ENCODE data around the gene CALD1.

The CALD1 gene

DNA sequence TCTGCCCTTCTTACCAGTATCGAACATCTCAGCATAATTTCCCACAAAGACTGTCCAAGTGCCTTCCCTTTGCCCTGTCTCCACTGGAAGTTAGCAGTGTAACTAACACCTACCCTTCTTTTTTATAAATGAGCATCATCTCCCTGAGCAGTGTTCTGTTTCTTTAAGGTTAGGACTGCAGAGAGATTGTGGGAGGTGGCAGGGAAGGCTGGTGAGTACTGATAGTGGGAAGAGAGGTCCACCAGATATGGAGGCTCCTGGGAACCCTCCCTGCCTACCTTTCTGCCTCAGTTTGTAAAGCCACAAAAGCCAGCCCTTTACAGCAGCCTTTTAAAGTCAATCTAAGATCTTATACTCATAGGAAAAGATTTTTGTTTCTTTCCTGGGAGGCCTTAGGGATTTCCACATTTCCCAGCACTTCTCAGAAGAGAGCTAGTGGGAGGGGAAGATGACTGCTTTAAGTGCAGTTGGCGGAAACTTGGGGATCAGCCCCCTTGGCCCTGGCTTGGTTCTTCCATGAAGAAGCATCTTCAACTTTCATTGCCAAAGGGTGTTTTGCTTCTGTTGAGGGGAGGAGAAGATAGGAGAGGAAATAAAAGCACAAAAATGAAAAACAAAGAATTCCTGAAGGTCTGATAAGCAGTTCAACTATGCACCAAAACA, 36.6 kb upstream of the CALD1 start:
- no peak for TF ChIP-seq KLF16 (tag by site-specific recombination; IDR thresholded peaks at IDR 0.05)
- Histone ChIP-seq H3K9me3 (ENCODE audit: control insufficient read depth, insufficient read depth, low read depth, low read length) (no peaks in the 10 kb centered on the region), H3K36me3 (ENCODE audit: control insufficient read depth in 2 of 2, insufficient read depth in 1 of 2, low read length in 2 of 2) (no peaks in the 10 kb centered on the region), H3K4me3 (ENCODE audit: low read depth, low read length) (no peak overlapping the region), H3K4me1 (ENCODE audit: control insufficient read depth, insufficient read depth, low read length) (no peaks in the 10 kb centered on the region), H3K27ac (ENCODE audit: extremely low read depth, low read depth, low read length) (no peak overlapping the region)
- ChIA-PET POLR2A (no interaction called here), CTCF (no interaction called here)

DNA sequence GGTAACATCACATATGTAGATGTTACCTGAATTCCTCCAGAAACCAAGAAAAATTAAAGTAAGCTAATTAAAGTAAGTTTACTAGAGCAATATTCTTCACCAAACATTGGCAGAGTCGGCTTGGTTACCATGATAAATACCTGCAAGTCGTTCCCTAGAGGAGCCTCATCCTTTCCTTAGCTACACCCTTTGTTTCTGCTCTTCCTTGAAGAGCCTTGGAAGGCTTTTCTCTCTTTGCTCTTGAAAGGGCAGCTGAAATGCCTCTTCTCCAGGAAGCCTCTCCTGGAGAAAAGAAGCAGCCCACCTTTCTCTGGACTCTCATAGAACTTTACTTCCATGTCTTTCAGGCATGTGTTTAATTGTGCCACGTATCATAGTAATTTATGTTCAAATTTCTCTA, 34.9 kb upstream of the CALD1 start:
- Histone ChIP-seq H3K27ac (ENCODE audit: extremely low read depth, low read depth, low read length) (no peak overlapping the region), H3K36me3 (ENCODE audit: control insufficient read depth in 2 of 2, insufficient read depth in 1 of 2, low read length in 2 of 2) (no peaks in the 10 kb centered on the region), H3K9me3 (ENCODE audit: control insufficient read depth, insufficient read depth, low read depth, low read length) (no peaks in the 10 kb centered on the region), H3K4me3 (ENCODE audit: low read depth, low read length) (no peak overlapping the region), H3K4me1 (ENCODE audit: control insufficient read depth, insufficient read depth, low read length) (no peaks in the 10 kb centered on the region)
- ChIA-PET CTCF (interaction anchor here (0.7 to 1.6 kb wide), 3 partner anchors 10 to 21 kb away, joined by 4 to 7 read pairs (median 5); no protein-coding TSS in a partner anchor), POLR2A (interaction anchor here (0.6 kb wide), 1 partner anchor 16 kb away, joined by 7 read pairs; no protein-coding TSS in a partner anchor)
- TF ChIP-seq, protein P1, sequence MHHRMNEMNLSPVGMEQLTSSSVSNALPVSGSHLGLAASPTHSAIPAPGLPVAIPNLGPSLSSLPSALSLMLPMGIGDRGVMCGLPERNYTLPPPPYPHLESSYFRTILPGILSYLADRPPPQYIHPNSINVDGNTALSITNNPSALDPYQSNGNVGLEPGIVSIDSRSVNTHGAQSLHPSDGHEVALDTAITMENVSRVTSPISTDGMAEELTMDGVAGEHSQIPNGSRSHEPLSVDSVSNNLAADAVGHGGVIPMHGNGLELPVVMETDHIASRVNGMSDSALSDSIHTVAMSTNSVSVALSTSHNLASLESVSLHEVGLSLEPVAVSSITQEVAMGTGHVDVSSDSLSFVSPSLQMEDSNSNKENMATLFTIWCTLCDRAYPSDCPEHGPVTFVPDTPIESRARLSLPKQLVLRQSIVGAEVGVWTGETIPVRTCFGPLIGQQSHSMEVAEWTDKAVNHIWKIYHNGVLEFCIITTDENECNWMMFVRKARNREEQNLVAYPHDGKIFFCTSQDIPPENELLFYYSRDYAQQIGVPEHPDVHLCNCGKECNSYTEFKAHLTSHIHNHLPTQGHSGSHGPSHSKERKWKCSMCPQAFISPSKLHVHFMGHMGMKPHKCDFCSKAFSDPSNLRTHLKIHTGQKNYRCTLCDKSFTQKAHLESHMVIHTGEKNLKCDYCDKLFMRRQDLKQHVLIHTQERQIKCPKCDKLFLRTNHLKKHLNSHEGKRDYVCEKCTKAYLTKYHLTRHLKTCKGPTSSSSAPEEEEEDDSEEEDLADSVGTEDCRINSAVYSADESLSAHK (tag by site-specific recombination; IDR thresholded peaks at IDR 0.05), result no peak
- TF ChIP-seq ZNF140 (tag by site-specific recombination; IDR thresholded peaks at IDR 0.05) (no peak), ZNF48 (tag by site-specific recombination; IDR thresholded peaks at IDR 0.05) (no peak), HOXC10 (CRISPR knock-in tag; IDR thresholded peaks at IDR 0.05) (no peak), SCRT2 (tag by site-specific recombination; IDR thresholded peaks at IDR 0.05) (no peak), ZNF433 (tag by site-specific recombination; IDR thresholded peaks at IDR 0.05; ENCODE audit: low read depth) (no peak), IKZF3 (tag by site-specific recombination; IDR thresholded peaks at IDR 0.05) (no peak), ZNF311 (tag by site-specific recombination; IDR thresholded peaks at IDR 0.05; ENCODE audit: borderline replicate concordance) (no peak), KLF8 (tag by site-specific recombination; IDR thresholded peaks at IDR 0.05) (no peak), ZNF837 (tag by site-specific recombination; IDR thresholded peaks at IDR 0.05) (no peak), SCRT1 (tag by site-specific recombination; IDR thresholded peaks at IDR 0.05; ENCODE audit: borderline replicate concordance) (no peak), SETDB1 (IDR thresholded peaks at IDR 0.05; ENCODE audit: insufficient read length, low read length) (no peak), ZBTB7A (tag by site-specific recombination; IDR thresholded peaks at IDR 0.05; ENCODE audit: low read depth) (no peak), ZNF530 (tag by site-specific recombination; IDR thresholded peaks at IDR 0.05; ENCODE audit: low read depth) (no peak)
- TF ChIP-seq, protein P2, sequence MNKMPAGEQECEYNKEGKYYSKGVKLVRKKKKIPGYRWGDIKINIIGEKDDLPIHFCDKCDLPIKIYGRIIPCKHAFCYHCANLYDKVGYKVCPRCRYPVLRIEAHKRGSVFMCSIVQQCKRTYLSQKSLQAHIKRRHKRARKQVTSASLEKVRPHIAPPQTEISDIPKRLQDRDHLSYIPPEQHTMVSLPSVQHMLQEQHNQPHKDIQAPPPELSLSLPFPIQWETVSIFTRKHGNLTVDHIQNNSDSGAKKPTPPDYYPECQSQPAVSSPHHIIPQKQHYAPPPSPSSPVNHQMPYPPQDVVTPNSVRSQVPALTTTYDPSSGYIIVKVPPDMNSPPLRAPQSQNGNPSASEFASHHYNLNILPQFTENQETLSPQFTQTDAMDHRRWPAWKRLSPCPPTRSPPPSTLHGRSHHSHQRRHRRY (tag by site-specific recombination; IDR thresholded peaks at IDR 0.05), result no peak
- TF ChIP-seq, protein P3, sequence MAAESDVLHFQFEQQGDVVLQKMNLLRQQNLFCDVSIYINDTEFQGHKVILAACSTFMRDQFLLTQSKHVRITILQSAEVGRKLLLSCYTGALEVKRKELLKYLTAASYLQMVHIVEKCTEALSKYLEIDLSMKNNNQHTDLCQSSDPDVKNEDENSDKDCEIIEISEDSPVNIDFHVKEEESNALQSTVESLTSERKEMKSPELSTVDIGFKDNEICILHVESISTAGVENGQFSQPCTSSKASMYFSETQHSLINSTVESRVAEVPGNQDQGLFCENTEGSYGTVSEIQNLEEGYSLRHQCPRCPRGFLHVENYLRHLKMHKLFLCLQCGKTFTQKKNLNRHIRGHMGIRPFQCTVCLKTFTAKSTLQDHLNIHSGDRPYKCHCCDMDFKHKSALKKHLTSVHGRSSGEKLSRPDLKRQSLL (tag by site-specific recombination; IDR thresholded peaks at IDR 0.05), result no peak
- TF ChIP-seq, protein P4, sequence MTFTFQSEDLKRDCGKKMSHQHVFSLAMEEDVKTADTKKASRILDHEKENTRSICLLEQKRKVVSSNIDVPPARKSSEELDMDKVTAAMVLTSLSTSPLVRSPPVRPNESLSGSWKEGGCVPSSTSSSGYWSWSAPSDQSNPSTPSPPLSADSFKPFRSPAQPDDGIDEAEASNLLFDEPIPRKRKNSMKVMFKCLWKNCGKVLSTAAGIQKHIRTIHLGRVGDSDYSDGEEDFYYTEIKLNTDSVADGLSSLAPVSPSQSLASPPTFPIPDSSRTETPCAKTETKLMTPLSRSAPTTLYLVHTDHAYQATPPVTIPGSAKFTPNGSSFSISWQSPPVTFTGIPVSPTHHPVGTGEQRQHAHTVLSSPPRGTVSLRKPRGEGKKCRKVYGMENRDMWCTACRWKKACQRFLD (tag by site-specific recombination; IDR thresholded peaks at IDR 0.05), result no peak

Data from HEK293 (cell line).